GM18858 (cell line): ENCODE measurements around the gene AGFG1.
"Not testable (repeated sequence)": the region's sequence is repeated elsewhere in the genome, so short reads cannot be mapped to it uniquely, and the experiment has no call there.

Experiments
- ATAC-seq: cut with Tn5 transposase; IDR thresholded peaks from one replicate; pipeline ENCODE4 v1.9.1; 2021; ENCODE audit not compliant: unreplicated experiment

Gene AGFG1

GRCh38 chr2:227529871-227530270 is 57.9 kb downstream of the AGFG1 start:
- ATAC-seq: no peak

DNA sequence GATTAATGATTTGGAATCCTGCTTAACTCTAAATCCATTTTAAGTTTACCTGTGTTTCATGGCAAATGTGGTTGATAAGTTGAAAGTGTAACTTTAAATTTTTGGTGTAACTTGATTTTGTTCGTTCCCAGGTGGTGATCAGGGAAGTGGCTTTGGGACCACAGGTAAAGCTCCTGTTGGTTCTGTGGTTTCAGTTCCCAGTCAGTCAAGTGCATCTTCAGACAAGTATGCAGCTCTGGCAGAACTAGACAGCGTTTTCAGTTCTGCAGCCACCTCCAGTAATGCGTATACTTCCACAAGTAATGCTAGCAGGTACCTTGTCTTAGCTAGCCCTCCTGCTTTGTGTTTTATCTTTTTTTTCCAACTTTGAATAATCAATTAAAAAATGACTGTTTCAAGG is 62.8 kb downstream of the AGFG1 start:
- peak; percentile 76 for ATAC-seq

GRCh38 chr2:227536445-227536844 is 64.5 kb downstream of the AGFG1 start:
- no peak for ATAC-seq

DNA sequence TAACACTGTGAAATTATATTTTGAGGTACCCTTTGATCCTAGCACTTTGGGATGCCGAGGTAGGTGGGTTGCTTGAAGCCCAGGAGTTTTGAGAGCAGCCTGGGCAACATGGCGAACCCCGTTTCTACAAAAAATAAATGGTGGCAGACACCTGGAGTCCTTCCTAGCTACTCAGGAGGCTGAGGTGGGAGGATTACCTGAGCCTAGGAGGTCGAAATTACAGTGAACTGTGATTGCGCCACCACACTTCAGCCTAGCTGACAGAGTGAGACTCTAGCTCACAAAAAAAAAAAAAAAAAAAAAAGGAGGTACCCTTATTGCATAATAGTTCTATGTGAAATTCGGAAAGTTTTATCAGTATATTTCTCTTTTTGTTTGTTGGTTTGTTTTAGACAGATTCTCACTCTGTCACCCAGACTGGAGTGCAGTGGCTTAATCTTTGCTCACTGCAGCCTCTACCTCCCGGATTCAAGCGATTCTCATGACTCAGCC is 67.6 kb downstream of the AGFG1 start:
- ATAC-seq: no peak

DNA sequence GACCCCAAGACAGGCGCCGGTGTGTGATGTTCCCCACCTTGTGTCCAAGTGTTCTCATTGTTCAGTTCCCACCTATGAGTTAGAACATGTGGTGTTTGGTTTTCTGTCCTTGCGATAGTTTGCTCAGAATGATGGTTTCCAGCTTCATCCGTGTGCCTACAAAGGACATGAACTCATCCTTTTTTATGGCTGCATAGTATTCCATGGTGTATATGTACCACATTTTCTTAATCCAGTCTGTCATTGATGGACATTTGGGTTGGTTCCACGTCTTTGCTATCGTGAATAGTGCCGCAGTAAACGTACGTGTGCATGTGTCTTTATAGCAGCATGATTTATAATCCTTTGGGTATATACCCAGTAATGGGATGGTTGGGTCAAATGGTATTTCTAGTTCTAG is 68.4 kb downstream of the AGFG1 start:
- not testable (repeated sequence) for ATAC-seq

GRCh38 chr2:227545990-227546389 is 74.0 kb downstream of the AGFG1 start:
- ATAC-seq: no peak

- no peak for ATAC-seq
These were observed 79.9 kb downstream of the AGFG1 start for GRCh38 chr2:227551836-227552235.

GRCh38 chr2:227562581-227562980 is 90.6 kb downstream of the AGFG1 start:
- no peak for ATAC-seq

GRCh38 chr2:227565080-227565479 is 93.1 kb downstream of the AGFG1 start:
- ATAC-seq: no peak

DNA sequence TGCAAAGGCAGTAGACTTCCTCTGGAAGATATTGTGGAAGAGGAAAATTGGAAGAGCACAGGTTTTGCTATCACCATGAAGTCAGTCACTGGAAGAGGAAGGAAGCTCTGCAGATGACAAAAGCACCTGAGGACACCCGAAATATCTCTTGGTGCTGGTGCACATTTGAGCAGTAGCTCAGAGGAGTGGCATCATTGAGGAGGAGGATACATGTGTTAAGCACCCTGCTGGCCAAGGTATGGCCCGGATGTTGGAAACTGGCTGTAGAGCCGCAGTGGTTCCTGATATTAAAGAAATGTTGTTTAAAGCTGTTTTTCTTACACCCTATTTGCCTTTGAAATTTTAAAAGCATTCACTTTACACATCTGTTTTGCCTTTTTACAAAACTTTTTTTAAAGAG is 94.1 kb downstream of the AGFG1 start:
- no peak for ATAC-seq

DNA sequence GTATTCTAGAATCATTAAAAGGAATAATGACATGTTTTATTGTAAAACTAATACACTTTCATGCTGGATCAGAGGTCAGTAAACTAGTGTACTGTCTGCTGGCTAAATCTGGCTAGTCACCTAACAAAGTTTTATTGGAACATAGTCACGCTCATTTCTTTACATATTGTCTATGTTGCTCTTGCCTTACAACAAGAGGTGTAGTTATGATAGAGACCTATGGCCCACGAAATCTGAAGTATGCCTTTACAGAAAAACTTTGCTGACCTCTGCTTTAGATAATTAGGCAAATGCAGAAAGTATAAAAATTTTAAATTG is 96.9 kb downstream of the AGFG1 start:
- ATAC-seq: no peak

DNA sequence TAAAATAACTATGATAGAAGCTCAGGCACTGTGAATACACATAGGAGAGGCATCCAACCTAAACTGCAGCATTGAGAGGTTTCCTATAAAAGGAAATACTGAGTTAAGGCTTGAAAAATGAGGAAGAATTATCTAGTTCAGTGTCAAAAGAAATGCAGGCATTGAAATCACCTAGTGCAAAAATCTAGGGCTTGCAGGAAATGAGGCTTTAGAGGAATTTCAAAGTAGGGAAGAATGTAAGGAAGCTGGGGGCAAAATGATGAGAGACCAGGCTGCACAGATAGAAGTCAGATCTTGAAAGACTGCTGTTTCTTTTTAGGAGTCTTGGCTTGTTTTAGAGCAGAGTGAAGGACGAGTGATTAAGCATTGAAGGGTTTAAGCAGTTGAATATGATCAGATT is 98.7 kb downstream of the AGFG1 start:
- no peak for ATAC-seq

- no peak for ATAC-seq
These were observed 104.2 kb downstream of the AGFG1 start for GRCh38 chr2:227576110-227576509.

GRCh38 chr2:227576812-227577211 is 104.9 kb downstream of the AGFG1 start:
- ATAC-seq: no peak

GRCh38 chr2:227577555-227577954 is 105.6 kb downstream of the AGFG1 start:
- ATAC-seq: no peak

- ATAC-seq: no peak
These were observed 106.7 kb downstream of the AGFG1 start for GRCh38 chr2:227578642-227579041.

- ATAC-seq: no peak
These were observed 107.8 kb downstream of the AGFG1 start for GRCh38 chr2:227579791-227580190.

- no peak for ATAC-seq
These were observed 110.4 kb downstream of the AGFG1 start for GRCh38 chr2:227582369-227582768.

DNA sequence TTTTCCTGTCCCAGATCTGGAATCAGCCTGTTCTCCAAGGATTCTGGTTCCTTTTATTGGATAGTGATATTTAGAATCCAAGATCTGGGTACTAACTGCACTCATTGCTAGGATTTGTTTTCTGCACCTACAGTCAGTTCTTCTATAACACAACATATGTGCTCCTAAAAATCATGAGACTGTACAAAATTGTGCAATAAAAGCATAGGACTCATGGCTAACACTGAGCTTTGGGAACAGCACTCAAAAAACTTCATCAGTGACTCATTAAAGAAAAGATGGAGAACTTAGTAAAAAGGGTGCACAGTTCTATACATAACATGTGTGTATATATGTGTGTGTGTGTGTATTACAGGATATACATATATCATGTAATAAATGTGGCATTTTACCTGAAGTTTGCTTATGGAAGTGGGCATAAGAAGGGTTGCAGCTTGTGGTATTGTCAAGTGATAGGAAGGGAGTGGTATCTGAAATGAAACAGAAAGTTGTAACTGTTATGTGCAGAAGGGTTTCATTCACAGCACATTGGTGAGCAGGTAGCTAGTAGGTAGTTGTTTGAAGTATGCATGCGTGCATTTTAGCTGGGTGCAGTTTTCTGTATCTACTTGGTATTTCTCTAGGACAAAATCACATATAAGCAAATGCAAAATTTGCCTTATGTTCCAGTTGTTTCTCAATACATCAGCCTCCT is 120.9 kb downstream of the AGFG1 start:
- no peak for ATAC-seq

- ATAC-seq: no peak
These were observed 123.8 kb downstream of the AGFG1 start for GRCh38 chr2:227595797-227596196.

DNA sequence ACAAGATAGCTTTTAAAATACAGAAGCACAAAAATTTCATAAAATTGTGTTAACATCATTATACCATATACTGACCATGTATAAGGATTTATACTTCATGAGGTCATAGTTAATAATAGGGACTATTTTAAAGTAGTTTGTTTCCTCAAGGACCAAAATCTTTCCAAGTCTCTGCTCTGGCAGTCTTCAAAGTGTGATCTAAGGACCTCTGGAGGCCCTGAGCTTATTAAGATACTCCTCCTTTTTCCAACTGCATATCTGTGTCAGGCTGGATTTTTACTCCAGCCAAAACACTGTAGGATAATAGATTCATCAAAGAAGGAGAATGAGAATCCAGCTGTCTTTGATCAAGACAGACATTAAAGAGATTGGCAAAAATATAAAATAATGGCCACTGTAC is 125.1 kb downstream of the AGFG1 start:
- ATAC-seq: no peak

- ATAC-seq: no peak
These were observed 126.0 kb downstream of the AGFG1 start for GRCh38 chr2:227597998-227598397.

- ATAC-seq: not testable (repeated sequence)
These were observed 127.0 kb downstream of the AGFG1 start, which contains the start of gene SCYGR2 for GRCh38 chr2:227598835-227599503. SCYGR2 (plus strand) TSS chr2:227598893; CDS start chr2:227598893, 0 bp downstream.
